GM12864 (cell line): Measurements from ENCODE around the gene PID1.

Source experiments
- DNase-seq: peaks from one replicate; pipeline ENCODE4 v3.0.0-alpha.2; 2011; ENCODE audit warnings: low read depth
- H3K4me3 ChIP-seq: 2 replicates; pipeline ENCODE4 v1.5.1; 2011; ENCODE audit warnings: mild to moderate bottlenecking, low read depth, low read length, control low read depth
- TF ChIP-seq, protein P1 (sequence below): IDR thresholded peaks from 2 replicates; pipeline ENCODE4 v1.5.1; 2011; ENCODE audit warnings: low read depth, mild to moderate bottlenecking, moderate library complexity, low read length, control low read depth, inconsistent platforms; ENCODE audit errors: missing control alignments

The PID1 gene

DNA sequence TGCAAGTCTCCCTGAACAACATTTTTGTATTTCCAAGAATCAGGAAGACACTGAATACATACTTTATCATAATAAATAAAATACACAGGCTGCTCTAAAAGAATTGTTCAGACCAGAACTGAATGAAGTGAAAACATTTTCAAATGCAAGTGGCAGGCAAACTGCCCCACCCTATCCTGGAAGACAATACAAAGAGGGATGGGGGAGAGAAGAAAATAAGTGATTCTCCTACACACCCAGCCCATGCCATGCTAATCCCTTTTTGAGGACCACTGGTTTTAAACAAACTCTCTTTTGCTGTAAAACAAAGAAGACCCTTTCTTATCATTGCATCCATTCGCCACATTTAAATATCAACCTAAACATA, 95.6 kb downstream of the PID1 start:
- TF ChIP-seq, protein P1, sequence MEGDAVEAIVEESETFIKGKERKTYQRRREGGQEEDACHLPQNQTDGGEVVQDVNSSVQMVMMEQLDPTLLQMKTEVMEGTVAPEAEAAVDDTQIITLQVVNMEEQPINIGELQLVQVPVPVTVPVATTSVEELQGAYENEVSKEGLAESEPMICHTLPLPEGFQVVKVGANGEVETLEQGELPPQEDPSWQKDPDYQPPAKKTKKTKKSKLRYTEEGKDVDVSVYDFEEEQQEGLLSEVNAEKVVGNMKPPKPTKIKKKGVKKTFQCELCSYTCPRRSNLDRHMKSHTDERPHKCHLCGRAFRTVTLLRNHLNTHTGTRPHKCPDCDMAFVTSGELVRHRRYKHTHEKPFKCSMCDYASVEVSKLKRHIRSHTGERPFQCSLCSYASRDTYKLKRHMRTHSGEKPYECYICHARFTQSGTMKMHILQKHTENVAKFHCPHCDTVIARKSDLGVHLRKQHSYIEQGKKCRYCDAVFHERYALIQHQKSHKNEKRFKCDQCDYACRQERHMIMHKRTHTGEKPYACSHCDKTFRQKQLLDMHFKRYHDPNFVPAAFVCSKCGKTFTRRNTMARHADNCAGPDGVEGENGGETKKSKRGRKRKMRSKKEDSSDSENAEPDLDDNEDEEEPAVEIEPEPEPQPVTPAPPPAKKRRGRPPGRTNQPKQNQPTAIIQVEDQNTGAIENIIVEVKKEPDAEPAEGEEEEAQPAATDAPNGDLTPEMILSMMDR, result no peak
- no peak overlapping the region for H3K4me3 ChIP-seq
- no peak for DNase-seq

DNA sequence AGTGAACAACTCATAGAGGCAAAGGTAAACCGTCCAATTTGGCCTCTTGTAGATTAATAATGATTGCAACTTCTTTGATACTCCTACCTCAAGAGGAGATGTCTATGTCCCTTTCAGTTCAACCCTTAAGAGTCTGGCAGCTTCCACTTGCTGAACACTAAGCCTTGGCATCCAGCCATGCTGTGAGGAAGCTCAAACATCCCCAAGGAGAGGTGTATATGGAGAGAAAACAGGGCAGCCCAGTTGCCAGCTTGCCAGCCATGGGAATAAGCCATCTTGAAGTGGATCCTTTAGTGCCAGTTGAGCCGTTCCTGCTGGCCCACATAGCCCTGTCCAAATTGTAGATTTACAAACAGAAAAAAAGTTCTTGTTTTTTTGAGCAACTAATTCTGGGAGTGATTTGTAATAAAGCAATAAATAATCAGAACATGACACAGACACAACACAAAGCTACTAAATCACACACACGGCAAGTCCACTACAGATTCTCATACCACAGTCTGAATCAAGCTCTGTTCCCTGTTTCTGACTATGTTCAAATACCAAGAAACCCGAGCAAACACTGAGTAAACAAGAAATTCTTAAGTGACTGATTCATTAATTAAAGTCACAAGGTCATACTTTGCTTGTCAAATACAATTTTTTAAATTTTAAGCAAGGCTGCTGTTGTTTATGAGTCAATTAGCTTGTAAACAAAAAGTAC, 96.1 kb downstream of the PID1 start:
- no peak for DNase-seq
- no peak overlapping the region for H3K4me3 ChIP-seq
- TF ChIP-seq, protein P1, result no peak

DNA sequence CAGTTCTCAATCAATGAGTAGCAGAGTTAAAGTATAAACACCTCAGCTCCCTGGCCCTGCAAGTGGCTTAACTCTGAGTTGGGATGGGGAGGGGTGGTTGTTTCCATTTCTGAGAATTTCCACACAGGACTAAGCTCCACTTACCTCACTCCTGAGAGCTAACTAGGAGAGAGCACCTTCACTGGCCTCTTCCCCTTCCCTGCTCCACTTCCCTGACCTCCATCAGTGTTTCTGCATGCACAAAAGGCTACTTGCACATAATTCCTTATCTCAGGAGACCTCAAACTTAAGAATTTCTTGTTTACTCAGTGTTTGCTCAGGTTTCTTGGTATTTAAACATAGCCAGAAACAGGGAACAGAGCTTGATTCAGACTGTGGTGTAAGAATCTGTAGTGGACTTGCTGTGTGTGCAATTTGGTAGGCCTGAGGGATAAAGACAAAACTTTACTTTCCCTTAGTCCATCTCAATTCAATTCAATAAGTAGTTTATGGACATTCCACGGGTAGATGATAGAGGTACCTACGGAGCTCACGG, 97.2 kb downstream of the PID1 start:
- no peak overlapping the region for H3K4me3 ChIP-seq
- no peak for DNase-seq
- TF ChIP-seq, protein P1, result no peak

DNA sequence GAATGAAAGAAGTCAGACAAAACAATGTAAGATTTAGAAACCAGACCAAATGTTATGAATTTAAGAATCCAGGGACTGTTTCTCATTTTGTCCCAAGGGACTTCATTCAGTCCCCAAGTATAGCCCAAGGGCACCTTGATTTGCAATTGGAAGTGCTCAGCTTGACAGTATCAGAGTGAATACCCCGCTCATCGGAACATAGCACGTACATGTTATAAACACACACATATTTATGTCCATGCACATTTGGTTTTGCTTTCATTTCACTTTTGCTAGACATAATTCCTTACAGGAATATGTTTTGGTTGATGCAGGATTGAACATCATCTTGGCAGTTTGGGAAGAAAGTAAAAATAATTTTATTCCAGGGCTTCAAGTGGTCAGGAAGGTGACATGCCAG, 100.2 kb downstream of the PID1 start:
- TF ChIP-seq, protein P1, result no peak

DNA sequence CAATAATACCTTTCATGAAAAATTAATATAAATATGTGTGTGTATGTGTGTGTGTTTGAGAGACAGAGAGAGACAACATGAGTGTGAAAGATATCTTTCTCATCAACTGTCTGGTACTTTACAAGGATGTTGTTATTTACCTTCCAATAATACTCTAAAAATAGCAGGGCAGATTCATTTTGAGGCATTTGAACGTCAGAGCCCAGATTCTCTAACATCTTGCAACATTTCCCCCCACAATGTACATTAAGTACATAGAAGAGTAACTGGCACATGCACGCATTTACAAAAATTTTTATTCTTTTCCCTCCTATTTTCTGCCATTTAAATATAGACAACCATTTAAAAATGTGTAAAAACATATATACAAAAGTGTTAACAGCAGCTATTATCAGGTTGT, 100.9 kb downstream of the PID1 start:
- H3K4me3 ChIP-seq, result no peak overlapping the region
- no peak for DNase-seq
- TF ChIP-seq, protein P1, result no peak

More for the DNA sequence above, 100.2 kb downstream of the PID1 start:
- no peak for DNase-seq
- H3K4me3 ChIP-seq, result no peak overlapping the region

DNA sequence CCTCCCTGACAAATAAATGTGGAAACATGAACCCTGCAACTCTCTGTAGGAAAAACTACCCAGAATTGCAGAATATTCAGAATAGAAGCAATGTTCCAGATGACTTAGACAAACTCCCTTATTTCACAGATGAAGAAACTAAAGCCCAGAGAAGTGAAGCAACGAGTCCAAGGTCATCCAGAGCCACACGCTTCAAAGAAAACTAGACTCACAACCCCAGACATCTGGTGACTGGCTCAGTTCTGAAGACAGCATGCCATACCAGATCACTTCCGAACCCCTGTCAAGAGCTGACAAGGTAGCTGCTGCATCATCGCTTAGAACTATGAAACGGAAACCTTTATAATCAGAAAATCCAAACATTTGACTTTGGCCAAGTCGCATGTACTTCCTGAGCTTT, 101.3 kb downstream of the PID1 start:
- TF ChIP-seq, protein P1, result no peak
- H3K4me3 ChIP-seq, result no peak overlapping the region
- no peak for DNase-seq
